Lung (tissue), 12 donors: ENCODE data around the gene ODAD2. TPM values are rescaled to one million over a fixed set of nuclear protein-coding genes. Genes with fewer than 3 reads are reported as not detected.

Source experiments
- ATAC-seq: fragments of 200-7000 bp; cut with Tn5 transposase; one replicate; pipeline ENCODE4 v1.9.1; 2020; ENCODE audit warnings: moderate number of reproducible peaks; ENCODE audit not compliant: insufficient read depth, low FRiP score
- DNase-seq, 3 donors: peaks; one replicate each; pipeline ENCODE4 v3.0.0-alpha.2; 2013 to 2017
- H3K27ac ChIP-seq, 2 donors: one replicate each; pipeline ENCODE4 v1.5.1; 2013; ENCODE audit warnings: mild to moderate bottlenecking in 2 of 2, moderate library complexity in 2 of 2, control low read depth in 1 of 2, inconsistent platforms in 1 of 2, low read depth in 1 of 2, low read length in 1 of 2
- H3K27me3 ChIP-seq, 3 donors: one replicate each; pipeline ENCODE4 v1.5.1; 2013; ENCODE audit warnings: low read length in 2 of 3; ENCODE audit not compliant: control insufficient read depth in 3 of 3, insufficient read depth in 3 of 3
- H3K36me3 ChIP-seq, 4 donors: one replicate each; pipeline ENCODE4 v1.5.1; 2013; ENCODE audit warnings: low read length in 4 of 4, mild to moderate bottlenecking in 1 of 4, moderate library complexity in 1 of 4; ENCODE audit not compliant: control insufficient read depth in 4 of 4, insufficient read depth in 4 of 4
- H3K4me1 ChIP-seq, 5 donors: one replicate each; pipeline ENCODE4 v1.5.1; 2013; ENCODE audit warnings: low read length in 5 of 5, mild to moderate bottlenecking in 2 of 5, moderate library complexity in 1 of 5; ENCODE audit not compliant: control insufficient read depth in 5 of 5, insufficient read depth in 5 of 5
- H3K4me3 ChIP-seq: one replicate; pipeline ENCODE4 v1.5.1; 2013; ENCODE audit warnings: mild to moderate bottlenecking, control low read depth, moderate library complexity
- H3K9ac ChIP-seq, 2 donors: one replicate each; pipeline ENCODE4 v1.5.1; 2013; ENCODE audit warnings: low read length in 2 of 2, control low read depth in 1 of 2; ENCODE audit not compliant: insufficient read depth in 1 of 2
- H3K9me3 ChIP-seq, 4 donors: one replicate each; pipeline ENCODE4 v1.5.1; 2013; ENCODE audit warnings: low read length in 3 of 4, mild to moderate bottlenecking in 1 of 4, moderate library complexity in 1 of 4; ENCODE audit not compliant: control insufficient read depth in 4 of 4, insufficient read depth in 3 of 4
- WGBS, 2 donors: extraction: QIAGEN DNeasy Blood & Tissue Kit; methylation state at CpG; one replicate each; pipeline ENCODE4 v1.1.7; 2013; 5-methylcytosine and 5-hydroxymethylcytosine counted together
- polyA plus RNA-seq, 2 donors: library from polyadenylated mRNA; stranded (reverse); fragments of 200-250 nt; gene quantifications; one replicate each; pipeline ENCODE4 v1.2.1, GENCODE V29; 2013
- total RNA-seq, 2 donors: library from RNA; depleted of rRNA in 1 of 2; stranded (reverse); fragments of >200 nt in 1 of 2; gene quantifications; one replicate each; pipeline ENCODE4 v1.2.1, GENCODE V29; 2014 to 2021
- TF ChIP-seq, protein P1 (sequence below): IDR thresholded peaks from 2 replicates; pipeline ENCODE4 v1.5.1; 2012; ENCODE audit warnings: mild to moderate bottlenecking; ENCODE audit errors: control extremely low read depth, extremely low read depth
- donor health status: control.
- donor health status: control.
- donor health status: Bipolar disorder and iron deficiency.
- donor health status: healthy.
- donor health status: DM: yes; HTN: yes; CAD: no.

Gene ODAD2
- total and polyA plus RNA-seq, 4 donors = 1.8 to 16.6 (median 7.6) TPM

DNA sequence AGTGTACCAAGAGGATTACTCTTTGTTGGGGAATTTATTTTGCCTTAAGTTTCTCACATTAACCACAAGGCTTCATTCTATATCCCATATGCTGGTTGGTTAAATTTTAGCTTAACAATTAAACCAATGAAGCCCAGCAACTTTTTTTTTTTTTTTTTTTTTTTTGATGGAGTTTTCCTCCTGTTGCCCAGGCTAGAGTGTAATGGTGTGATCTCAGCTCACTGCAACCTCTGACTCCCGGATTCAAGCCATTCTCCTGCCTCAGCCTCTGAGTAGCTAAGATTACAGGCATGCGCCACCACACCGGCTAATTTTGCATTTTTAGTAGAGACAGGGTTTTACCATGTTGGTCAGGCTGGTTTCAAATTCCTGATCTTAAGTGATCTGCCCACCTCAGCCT lies 178.2 kb downstream of the ODAD2 start:
- TF ChIP-seq, protein P1, sequence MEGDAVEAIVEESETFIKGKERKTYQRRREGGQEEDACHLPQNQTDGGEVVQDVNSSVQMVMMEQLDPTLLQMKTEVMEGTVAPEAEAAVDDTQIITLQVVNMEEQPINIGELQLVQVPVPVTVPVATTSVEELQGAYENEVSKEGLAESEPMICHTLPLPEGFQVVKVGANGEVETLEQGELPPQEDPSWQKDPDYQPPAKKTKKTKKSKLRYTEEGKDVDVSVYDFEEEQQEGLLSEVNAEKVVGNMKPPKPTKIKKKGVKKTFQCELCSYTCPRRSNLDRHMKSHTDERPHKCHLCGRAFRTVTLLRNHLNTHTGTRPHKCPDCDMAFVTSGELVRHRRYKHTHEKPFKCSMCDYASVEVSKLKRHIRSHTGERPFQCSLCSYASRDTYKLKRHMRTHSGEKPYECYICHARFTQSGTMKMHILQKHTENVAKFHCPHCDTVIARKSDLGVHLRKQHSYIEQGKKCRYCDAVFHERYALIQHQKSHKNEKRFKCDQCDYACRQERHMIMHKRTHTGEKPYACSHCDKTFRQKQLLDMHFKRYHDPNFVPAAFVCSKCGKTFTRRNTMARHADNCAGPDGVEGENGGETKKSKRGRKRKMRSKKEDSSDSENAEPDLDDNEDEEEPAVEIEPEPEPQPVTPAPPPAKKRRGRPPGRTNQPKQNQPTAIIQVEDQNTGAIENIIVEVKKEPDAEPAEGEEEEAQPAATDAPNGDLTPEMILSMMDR = no peak
- H3K4me1 ChIP-seq = peaks cover 0 to 2% (median 0%) of the 10 kb centered on the region in 5 donors
- H3K36me3 ChIP-seq = no peaks in the 10 kb centered on the region
- no peak for ATAC-seq
- no peak overlapping the region for H3K9ac ChIP-seq
- H3K4me3 ChIP-seq = no peak overlapping the region
- no peak for DNase-seq
- no peaks in the 10 kb centered on the region for H3K27me3 ChIP-seq
- 85 to 93% methylated on average over 3 of the region's 3 CpGs for WGBS, 2 donors
- H3K9me3 ChIP-seq = peaks cover 0 to 2% (median 0%) of the 10 kb centered on the region in 4 donors
- no peak overlapping the region for H3K27ac ChIP-seq

DNA sequence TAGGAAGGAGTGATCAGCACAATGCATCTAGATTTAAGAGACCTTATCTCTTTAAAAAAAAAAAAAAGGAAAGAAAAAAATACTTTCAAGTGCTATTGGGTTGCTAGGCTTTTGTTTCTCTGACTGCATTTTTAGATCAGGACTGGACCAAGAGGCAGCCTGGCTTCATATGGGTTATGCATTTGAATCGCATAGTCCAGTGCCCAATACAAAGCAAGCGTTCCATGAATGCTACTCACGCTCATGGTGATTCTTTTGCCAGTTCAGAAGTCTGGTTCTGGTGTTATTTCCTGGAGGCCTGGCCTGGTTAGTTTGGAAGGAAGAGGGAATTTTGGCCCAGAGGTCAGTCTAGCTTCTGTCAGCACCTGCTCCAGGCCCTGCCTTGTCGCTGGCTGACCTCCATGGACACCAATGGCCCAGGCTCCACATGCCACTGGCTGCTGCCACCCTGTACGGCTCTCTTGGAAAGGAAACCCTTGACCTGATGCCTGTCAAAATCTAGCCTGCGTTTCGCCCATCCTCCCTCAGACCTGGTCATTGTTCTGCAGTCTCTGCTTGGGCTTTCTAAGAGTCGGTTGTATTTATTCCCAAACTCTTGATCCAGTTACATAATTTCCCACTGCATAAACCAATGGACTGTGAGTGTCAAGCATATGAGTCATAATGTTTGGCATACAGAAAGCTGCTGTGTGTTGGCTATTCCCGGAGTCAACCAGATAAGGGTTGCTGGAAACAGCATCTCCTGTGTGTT lies 178.9 kb downstream of the ODAD2 start:
- Histone ChIP-seq H3K9me3 (peaks cover 0 to 2% (median 0%) of the 10 kb centered on the region in 4 donors), H3K27me3 (no peaks in the 10 kb centered on the region), H3K27ac (no peak overlapping the region), H3K36me3 (no peaks in the 10 kb centered on the region), H3K4me3 (no peak overlapping the region), H3K9ac (no peak overlapping the region), H3K4me1 (peaks cover 0 to 2% (median 0%) of the 10 kb centered on the region in 5 donors)
- ATAC-seq (peak; percentile 88), DNase-seq (peak in 2 of 3 donors; percentile 39 to 63)
- TF ChIP-seq, protein P1 = no peak
- WGBS, 2 donors = 74 to 87% methylated on average over 9 of the region's 9 CpGs

GRCh38 chr10:27816320-27816719 lies 182.6 kb downstream of the ODAD2 start:
- WGBS, 2 donors = 48 to 62% methylated on average over 1 of the region's 1 CpG
- Histone ChIP-seq H3K27ac (no peak overlapping the region), H3K27me3 (no peaks in the 10 kb centered on the region), H3K4me1 (no peaks in the 10 kb centered on the region), H3K9me3 (no peaks in the 10 kb centered on the region), H3K36me3 (no peaks in the 10 kb centered on the region), H3K4me3 (no peak overlapping the region), H3K9ac (no peak overlapping the region)
- ATAC-seq = no peak
- no peak for DNase-seq
- TF ChIP-seq, protein P1 = no peak
